Panc1 (cell line): Measurements from ENCODE around the gene DEFB114.

ENCODE experiments used
- CTCF ChIP-seq: fragments of 450-650 bp; IDR thresholded peaks from 2 replicates; pipeline ENCODE4 v1.5.1; 2017; ENCODE audit warnings: mild to moderate bottlenecking
- POLR2AphosphoS5 ChIP-seq: IDR thresholded peaks from 2 replicates; pipeline ENCODE4 v1.6.1; 2012; ENCODE audit warnings: mild to moderate bottlenecking, low read depth, low read length, moderate library complexity
- SIN3A ChIP-seq: IDR thresholded peaks from 2 replicates; pipeline ENCODE4 v1.6.1; 2012; ENCODE audit warnings: low read depth, mild to moderate bottlenecking, low read length, moderate library complexity, borderline replicate concordance; ENCODE audit not compliant: insufficient read depth
- TCF7L2 ChIP-seq: IDR thresholded peaks from 2 replicates; pipeline ENCODE4 v1.6.1; 2011; ENCODE audit warnings: mild to moderate bottlenecking, low read depth, low read length, inconsistent platforms
- TF ChIP-seq, protein P1 (sequence below), 2 experiments: IDR thresholded peaks; 2 replicates each; pipeline ENCODE4 v1.6.1; 2011 to 2012; ENCODE audit warnings: low read depth in 2 of 2, control low read depth in 1 of 2, low read length in 1 of 2, mild to moderate bottlenecking in 1 of 2, moderate library complexity in 1 of 2; ENCODE audit not compliant: insufficient read depth in 1 of 2

GRCh38 chr6:49912196-49912595 lies 51.8 kb downstream of the DEFB114 start:
- TF ChIP-seq CTCF (no peak), POLR2AphosphoS5 (no peak), TCF7L2 (no peak), SIN3A (no peak)
- TF ChIP-seq, protein P1, sequence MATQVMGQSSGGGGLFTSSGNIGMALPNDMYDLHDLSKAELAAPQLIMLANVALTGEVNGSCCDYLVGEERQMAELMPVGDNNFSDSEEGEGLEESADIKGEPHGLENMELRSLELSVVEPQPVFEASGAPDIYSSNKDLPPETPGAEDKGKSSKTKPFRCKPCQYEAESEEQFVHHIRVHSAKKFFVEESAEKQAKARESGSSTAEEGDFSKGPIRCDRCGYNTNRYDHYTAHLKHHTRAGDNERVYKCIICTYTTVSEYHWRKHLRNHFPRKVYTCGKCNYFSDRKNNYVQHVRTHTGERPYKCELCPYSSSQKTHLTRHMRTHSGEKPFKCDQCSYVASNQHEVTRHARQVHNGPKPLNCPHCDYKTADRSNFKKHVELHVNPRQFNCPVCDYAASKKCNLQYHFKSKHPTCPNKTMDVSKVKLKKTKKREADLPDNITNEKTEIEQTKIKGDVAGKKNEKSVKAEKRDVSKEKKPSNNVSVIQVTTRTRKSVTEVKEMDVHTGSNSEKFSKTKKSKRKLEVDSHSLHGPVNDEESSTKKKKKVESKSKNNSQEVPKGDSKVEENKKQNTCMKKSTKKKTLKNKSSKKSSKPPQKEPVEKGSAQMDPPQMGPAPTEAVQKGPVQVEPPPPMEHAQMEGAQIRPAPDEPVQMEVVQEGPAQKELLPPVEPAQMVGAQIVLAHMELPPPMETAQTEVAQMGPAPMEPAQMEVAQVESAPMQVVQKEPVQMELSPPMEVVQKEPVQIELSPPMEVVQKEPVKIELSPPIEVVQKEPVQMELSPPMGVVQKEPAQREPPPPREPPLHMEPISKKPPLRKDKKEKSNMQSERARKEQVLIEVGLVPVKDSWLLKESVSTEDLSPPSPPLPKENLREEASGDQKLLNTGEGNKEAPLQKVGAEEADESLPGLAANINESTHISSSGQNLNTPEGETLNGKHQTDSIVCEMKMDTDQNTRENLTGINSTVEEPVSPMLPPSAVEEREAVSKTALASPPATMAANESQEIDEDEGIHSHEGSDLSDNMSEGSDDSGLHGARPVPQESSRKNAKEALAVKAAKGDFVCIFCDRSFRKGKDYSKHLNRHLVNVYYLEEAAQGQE (IDR thresholded peaks at IDR 0.05; ENCODE audit: insufficient read depth in 1 of 2, low read depth in 2 of 2, low read length in 1 of 2): no peak
